ENCODE measurements around the gene KCNH1.

Gene KCNH1

DNA sequence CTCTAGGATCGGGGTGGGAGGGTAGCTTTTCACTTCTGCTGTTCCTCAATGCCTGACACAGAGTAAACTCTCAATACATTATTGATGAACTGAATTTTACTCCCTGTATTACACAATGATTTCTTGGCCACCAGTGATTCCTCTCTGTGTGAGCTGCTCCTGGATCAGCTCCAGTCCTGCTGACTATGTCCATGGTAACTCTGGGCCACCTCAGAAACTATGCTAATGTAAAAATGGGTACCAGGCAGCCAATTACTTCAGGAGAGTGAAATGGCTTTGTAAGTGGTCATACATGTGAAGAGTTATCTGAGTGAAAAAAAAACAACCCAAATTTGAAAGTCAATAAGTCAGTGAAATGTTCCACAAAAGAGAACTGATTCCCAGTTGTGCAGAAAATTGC, 311.0 kb downstream of the KCNH1 start:
- H3K36me3 Mint-ChIP-seq (ENCODE audit: low read depth), result no peaks in the 10 kb centered on the region
- H3K9me3 Mint-ChIP-seq, result no peaks in the 10 kb centered on the region
- no peaks in the 10 kb centered on the region for H3K4me1 Mint-ChIP-seq (ENCODE audit: low read depth)
- no peak overlapping the region for H3K27ac Mint-ChIP-seq
- H3K27me3 Mint-ChIP-seq (ENCODE audit: low read depth), result peaks cover 6% of the 10 kb centered on the region
- H3K4me3 Mint-ChIP-seq, result no peak overlapping the region
- no peak for DNase-seq (ENCODE audit: low spot score)

DNA sequence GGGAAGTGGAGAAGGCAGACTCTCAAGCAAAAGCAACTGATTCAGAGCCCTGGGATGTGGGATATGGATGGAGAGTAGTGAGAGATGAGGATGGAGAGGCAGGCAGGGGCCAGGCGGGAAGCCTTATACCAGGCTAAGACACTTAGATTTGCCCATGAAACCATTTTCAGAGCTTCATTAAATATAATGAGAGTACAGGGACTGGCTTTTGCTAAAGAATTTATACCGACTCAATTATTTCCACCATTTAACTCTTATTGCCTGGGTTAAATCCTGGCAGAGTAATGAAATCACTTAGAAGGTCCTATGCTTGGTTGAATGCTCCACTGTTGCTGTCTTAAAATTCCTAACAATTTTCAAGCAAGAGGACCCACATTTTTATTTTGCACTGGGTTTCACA, 311.7 kb downstream of the KCNH1 start:
- H3K4me1 Mint-ChIP-seq (ENCODE audit: low read depth), result no peaks in the 10 kb centered on the region
- H3K9me3 Mint-ChIP-seq, result no peaks in the 10 kb centered on the region
- peaks cover 7% of the 10 kb centered on the region for H3K27me3 Mint-ChIP-seq (ENCODE audit: low read depth)
- DNase-seq (ENCODE audit: low spot score), result no peak
- H3K36me3 Mint-ChIP-seq (ENCODE audit: low read depth), result no peaks in the 10 kb centered on the region
- no peak overlapping the region for H3K4me3 Mint-ChIP-seq
- H3K27ac Mint-ChIP-seq, result no peak overlapping the region

DNA sequence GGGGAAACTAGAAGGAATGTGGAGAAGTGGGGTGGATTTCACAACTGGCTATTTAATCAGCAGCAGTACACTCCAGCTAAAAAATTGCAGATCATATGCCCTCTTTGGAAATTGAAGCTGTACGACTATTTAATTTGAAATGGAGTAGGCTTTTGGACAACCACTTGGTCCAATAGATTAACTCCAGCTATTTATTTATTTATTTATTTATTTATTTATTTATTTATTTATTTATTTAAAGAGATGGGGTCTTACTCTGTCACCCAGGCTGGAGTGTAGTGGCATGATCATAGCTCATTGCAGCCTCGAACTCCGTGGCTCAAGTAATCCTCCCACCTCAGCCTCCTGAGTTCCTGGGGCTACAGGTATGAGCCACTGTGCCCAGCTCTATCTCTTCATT, 312.3 kb downstream of the KCNH1 start:
- DNase-seq (ENCODE audit: low spot score), result no peak
- Mint-ChIP-seq H3K36me3 (ENCODE audit: low read depth) (no peaks in the 10 kb centered on the region), H3K9me3 (no peaks in the 10 kb centered on the region), H3K4me3 (no peak overlapping the region), H3K27ac (no peak overlapping the region), H3K4me1 (ENCODE audit: low read depth) (no peaks in the 10 kb centered on the region), H3K27me3 (ENCODE audit: low read depth) (peaks cover 8% of the 10 kb centered on the region)

DNA sequence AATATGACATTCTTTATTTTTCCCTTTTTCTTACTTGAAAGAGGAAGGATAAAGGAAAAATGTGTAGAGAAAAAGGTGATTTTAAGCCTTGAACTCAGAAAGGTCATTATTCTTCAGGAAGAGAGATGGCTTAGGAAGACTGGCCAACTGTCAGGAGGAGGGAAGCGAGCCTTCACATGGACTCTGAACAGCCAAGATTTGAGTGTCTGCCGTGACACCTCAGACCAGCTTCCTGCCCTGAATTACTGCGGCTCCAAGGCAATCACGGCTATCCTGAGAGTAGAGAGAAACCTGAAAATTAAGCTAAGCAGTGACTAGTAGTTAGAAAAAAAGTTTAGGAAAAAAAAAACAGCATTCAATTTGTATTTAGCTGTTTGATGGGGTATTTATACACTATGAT, 314.7 kb downstream of the KCNH1 start:
- Mint-ChIP-seq H3K27ac (no peak overlapping the region), H3K4me3 (no peak overlapping the region), H3K36me3 (ENCODE audit: low read depth) (no peaks in the 10 kb centered on the region), H3K9me3 (no peaks in the 10 kb centered on the region), H3K27me3 (ENCODE audit: low read depth) (peaks cover 4% of the 10 kb centered on the region), H3K4me1 (ENCODE audit: low read depth) (no peaks in the 10 kb centered on the region)
- DNase-seq (ENCODE audit: low spot score), result no peak

DNA sequence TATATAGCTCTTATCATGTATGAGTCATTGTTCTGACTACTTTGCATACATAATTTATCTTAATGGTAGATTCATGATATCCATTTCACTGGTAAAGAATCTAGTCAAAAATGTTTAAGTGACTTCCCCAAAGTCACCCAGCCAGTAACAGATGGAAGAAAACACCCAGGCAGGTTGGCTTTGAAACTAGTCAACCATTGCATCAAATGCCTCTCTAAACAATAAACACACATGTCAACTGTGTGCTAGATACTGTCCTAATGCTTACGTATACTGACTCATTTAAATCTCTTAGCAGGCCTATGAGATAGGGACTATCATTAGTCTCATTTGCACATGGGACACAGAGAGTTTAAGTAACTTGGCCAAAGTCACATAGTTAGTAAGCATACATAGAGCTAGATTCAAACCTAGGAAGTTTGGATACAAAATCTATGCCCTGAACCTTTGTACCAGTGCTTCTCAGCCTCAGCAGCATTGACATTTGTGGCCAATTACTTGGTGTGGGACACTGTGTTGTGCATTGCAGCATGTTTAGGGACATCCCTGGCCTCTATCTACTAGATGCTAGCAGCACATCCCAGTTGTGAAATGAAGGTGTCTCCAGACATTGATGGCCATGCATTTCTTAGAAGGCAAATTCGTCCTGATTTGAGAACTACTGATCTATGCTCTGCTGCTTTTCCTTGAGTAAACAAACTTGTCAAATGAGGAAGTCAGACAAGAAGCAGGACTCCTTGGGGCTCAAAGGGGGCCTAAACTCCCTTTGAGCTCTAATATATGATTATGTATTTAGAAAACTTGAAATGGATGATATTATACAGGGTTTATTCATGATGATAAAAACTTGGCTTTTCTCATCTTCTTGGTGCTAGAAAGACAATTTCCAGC, 316.3 kb downstream of the KCNH1 start:
- H3K4me3 Mint-ChIP-seq, result no peak overlapping the region
- DNase-seq (ENCODE audit: low spot score), result no peak
- peaks cover 4% of the 10 kb centered on the region for H3K27me3 Mint-ChIP-seq (ENCODE audit: low read depth)
- no peak overlapping the region for H3K27ac Mint-ChIP-seq
- H3K4me1 Mint-ChIP-seq (ENCODE audit: low read depth), result no peaks in the 10 kb centered on the region
- no peaks in the 10 kb centered on the region for H3K36me3 Mint-ChIP-seq (ENCODE audit: low read depth)
- no peaks in the 10 kb centered on the region for H3K9me3 Mint-ChIP-seq

DNA sequence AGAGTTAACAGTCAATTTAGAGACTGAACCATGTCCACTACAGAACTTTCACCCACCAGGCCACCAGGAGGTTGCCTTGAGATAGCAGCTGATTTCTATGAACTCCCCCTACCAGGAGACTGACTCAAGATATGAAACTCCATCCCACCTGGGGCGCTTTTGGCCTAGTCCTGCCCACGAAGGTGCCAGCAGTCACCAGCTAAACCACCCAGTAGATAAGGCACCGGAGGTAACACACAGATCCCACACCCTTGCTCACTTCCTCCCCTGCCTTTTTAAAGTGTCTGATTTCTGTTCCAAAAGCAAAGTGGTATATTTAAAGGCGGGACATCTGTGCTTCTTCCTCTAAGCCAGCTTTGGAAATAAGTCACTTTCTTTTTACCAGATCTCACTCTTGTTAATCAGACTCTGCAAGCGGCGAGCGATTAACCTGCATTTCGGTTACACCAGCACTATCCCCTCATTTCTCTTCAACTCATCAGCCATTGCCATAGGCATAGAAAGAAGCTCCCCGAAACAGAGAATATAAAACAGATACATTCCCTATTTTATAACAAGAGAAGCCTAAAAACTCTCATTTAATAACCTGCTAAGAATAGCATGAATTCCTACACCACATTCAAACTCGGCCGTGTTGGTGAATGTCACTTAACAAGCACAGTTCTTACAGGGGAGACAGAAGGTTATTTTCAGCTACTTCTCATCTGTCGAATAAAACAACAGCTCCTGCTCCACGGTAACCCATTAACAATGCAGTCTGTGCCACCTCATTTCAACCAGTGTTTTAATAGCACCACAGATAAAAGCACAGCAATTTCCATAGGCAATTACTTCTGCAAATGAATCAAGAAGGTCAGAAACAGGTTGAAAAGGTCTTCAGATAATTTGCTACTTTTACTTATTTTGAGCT, 318.1 kb downstream of the KCNH1 start:
- Mint-ChIP-seq H3K36me3 (ENCODE audit: low read depth) (no peaks in the 10 kb centered on the region), H3K4me3 (no peak overlapping the region), H3K27me3 (ENCODE audit: low read depth) (peaks cover 7% of the 10 kb centered on the region), H3K27ac (no peak overlapping the region), H3K9me3 (no peaks in the 10 kb centered on the region), H3K4me1 (ENCODE audit: low read depth) (no peaks in the 10 kb centered on the region)
- no peak for DNase-seq (ENCODE audit: low spot score)

DNA sequence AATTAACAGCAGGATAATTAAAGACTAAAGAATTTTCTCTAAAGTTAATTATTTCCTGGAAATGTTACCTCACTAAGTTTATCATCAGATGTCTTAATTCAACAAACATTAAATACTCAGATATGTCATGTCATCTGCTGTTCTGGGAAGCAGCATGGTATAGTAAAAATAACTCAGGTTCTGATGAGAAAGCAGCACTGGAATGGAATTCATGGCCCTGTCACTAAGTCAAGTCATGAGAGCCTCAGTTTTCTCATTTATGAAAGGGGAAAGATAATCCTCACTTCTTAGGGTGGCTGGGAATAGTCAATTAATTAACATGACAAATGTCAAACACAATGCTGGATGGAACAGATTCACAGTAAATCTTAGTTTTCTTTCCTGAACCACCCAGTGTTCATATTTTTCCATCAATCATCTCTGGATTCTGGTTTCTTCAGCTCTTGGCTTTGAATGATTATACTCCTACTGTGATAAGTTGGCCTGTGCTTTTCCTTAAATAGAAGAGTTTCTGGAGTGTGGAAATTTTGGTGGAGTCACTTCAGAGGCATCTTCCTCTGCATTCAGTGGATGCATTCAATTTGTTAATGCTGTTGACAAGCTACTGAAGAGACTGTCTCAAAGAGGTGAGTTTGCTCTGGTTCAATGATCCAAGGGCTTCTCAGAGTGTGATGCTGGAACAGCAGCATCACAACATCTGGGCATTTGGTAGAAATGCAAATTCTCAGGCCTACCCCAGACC, 319.4 kb downstream of the KCNH1 start:
- no peaks in the 10 kb centered on the region for H3K4me1 Mint-ChIP-seq (ENCODE audit: low read depth)
- H3K9me3 Mint-ChIP-seq, result no peaks in the 10 kb centered on the region
- peaks cover 9% of the 10 kb centered on the region for H3K27me3 Mint-ChIP-seq (ENCODE audit: low read depth)
- DNase-seq (ENCODE audit: low spot score), result no peak
- H3K27ac Mint-ChIP-seq, result no peak overlapping the region
- H3K4me3 Mint-ChIP-seq, result no peak overlapping the region
- H3K36me3 Mint-ChIP-seq (ENCODE audit: low read depth), result no peaks in the 10 kb centered on the region

DNA sequence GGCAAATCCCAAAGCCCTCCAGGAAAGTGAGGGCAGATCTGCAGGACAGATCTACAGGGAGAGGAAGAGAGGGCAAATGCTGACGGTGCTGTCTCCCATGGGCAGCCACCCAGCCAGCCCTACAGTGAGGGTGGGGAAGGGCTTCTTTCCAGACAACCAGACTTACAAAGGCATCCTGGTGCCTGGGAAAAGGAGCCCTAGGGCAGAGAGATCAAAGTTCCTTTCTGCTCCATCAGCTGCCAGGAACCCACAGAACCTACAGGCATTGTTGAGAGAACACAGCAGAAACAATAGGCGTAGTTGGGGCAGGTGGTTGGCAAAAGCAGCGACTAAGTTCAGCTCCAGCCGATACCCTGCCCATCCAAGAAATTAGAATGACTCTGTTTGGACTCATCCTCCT, 332.4 kb downstream of the KCNH1 start:
- Mint-ChIP-seq H3K4me3 (no peak overlapping the region), H3K36me3 (ENCODE audit: low read depth) (no peaks in the 10 kb centered on the region), H3K27ac (no peak overlapping the region), H3K9me3 (no peaks in the 10 kb centered on the region), H3K4me1 (ENCODE audit: low read depth) (no peaks in the 10 kb centered on the region), H3K27me3 (ENCODE audit: low read depth) (peaks cover 4% of the 10 kb centered on the region)
- no peak for DNase-seq (ENCODE audit: low spot score)

DNA sequence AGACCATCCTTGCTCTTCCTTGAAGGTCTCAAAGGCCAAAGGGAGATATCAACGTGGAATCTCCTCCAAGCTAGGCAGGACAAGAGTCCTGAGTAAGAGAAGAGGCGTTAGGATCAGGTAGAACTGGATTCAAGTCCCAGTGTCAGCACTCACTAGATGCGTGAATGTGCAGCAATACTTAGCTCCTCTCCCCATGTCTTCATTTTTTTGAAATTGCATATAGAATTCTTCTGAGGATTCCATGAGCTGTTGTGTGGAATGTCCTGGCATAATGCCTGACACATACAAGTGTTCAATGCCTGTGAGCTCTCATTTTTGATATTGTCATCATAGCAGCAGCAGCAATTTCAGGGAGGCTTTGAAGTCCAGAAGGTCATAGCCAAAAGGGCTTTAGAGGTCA, 333.2 kb downstream of the KCNH1 start:
- Mint-ChIP-seq H3K27me3 (ENCODE audit: low read depth) (peaks cover 4% of the 10 kb centered on the region), H3K4me1 (ENCODE audit: low read depth) (no peaks in the 10 kb centered on the region), H3K9me3 (no peaks in the 10 kb centered on the region), H3K27ac (no peak overlapping the region), H3K36me3 (ENCODE audit: low read depth) (no peaks in the 10 kb centered on the region), H3K4me3 (no peak overlapping the region)
- no peak for DNase-seq (ENCODE audit: low spot score)

DNA sequence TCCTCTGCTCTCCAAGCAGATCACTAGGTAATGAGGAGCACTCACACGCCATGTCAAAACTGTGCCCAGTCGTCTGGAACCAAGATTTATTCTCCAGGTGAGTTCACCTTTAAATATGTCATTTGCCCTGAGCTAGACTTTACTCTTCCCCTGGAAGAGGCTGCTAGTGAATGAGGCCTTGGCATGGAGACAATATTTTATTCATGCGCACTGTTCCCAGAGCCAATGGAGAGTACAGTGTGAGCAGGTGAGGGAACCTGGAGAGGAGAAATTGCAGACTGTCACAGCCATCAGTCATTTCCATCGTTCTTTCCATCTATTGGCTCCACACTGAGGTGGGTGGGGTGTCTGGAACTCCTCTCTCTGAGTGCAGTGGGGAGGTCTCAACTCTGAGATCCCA, 333.6 kb downstream of the KCNH1 start:
- Mint-ChIP-seq H3K4me1 (ENCODE audit: low read depth) (no peaks in the 10 kb centered on the region), H3K27ac (no peak overlapping the region), H3K36me3 (ENCODE audit: low read depth) (no peaks in the 10 kb centered on the region), H3K27me3 (ENCODE audit: low read depth) (peaks cover 5% of the 10 kb centered on the region), H3K4me3 (no peak overlapping the region), H3K9me3 (no peaks in the 10 kb centered on the region)
- no peak for DNase-seq (ENCODE audit: low spot score)

DNA sequence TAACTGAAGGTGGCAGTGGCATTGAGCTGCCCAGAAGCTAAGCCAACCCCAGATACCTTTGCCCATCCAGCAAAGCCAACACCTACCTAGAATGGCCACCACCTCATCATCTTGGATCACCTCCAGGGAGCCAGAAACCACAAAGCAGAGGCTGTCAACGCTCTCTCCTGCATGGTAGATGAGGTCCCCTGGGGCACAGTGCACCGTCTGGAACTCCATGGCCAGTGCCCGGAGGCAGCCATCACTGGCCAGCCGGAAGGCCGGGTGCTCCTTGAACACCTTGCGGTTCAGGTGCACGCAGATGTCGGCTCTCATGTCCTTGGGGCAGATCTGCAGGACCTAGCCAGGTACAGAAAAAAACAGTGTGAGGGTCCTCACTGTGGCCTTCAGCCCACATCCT, 336.5 kb downstream of the KCNH1 start:
- no peak overlapping the region for H3K4me3 Mint-ChIP-seq
- H3K9me3 Mint-ChIP-seq, result no peaks in the 10 kb centered on the region
- no peak for DNase-seq (ENCODE audit: low spot score)
- H3K4me1 Mint-ChIP-seq (ENCODE audit: low read depth), result peaks cover 2% of the 10 kb centered on the region
- no peak overlapping the region for H3K27ac Mint-ChIP-seq
- H3K36me3 Mint-ChIP-seq (ENCODE audit: low read depth), result no peaks in the 10 kb centered on the region
- H3K27me3 Mint-ChIP-seq (ENCODE audit: low read depth), result peaks cover 7% of the 10 kb centered on the region

DNA sequence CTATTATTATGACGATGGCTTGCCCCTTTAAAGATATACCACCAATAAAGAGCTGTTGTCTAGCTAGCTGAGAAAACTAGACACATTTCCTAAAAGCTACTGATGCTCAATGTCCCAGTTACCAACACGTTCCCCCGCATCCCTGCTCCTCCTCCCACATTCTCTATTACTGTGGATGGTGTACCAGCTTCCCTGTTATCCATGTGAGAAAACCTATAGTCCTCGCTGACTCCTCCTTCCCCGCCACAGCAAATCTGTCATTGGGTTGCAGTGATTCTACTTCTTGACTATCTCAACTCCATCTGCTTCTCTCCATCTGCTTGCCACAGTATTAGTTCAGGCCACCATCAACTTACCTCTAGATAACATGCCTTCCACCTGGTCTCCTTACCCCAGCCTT, 337.5 kb downstream of the KCNH1 start:
- Mint-ChIP-seq H3K27ac (no peak overlapping the region), H3K4me3 (no peak overlapping the region), H3K4me1 (ENCODE audit: low read depth) (peaks cover 9% of the 10 kb centered on the region), H3K36me3 (ENCODE audit: low read depth) (no peaks in the 10 kb centered on the region), H3K9me3 (no peaks in the 10 kb centered on the region), H3K27me3 (ENCODE audit: low read depth) (peaks cover 10% of the 10 kb centered on the region)
- no peak for DNase-seq (ENCODE audit: low spot score)

DNA sequence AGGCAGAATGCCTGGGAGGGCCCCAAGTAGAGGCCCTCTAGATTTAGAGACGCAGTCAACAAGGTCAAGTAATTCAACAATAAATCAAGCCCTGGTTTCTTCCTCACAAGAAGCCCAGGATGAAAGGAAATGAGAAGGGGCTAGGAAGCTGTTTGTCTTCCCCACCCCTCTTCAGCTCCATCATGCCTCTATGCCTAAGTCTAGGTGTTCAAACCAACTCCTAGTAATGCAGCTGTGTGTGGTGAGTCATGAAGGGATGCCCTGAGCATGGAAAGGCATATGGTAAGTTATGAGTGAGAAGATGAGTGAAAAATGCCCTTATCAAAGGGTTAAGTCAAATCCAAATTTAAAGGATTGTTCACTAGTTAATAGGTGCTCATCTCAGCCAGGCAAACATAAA, 339.5 kb downstream of the KCNH1 start:
- H3K4me1 Mint-ChIP-seq (ENCODE audit: low read depth), result peaks cover 21% of the 10 kb centered on the region

More for the DNA sequence above, 339.5 kb downstream of the KCNH1 start:
- no peaks in the 10 kb centered on the region for H3K9me3 Mint-ChIP-seq
- H3K27me3 Mint-ChIP-seq (ENCODE audit: low read depth), result peaks cover 10% of the 10 kb centered on the region
- H3K4me3 Mint-ChIP-seq, result no peak overlapping the region
- H3K36me3 Mint-ChIP-seq (ENCODE audit: low read depth), result peaks cover 2% of the 10 kb centered on the region
- no peak for DNase-seq (ENCODE audit: low spot score)
- H3K27ac Mint-ChIP-seq, result no peak overlapping the region

All from T-helper 2 cell treated with Interferon-gamma antibody and Interleukin-4, amounts not matched to agents 5 μg/mL and 100 μg/mL, for 36 hours (primary cell).